ENCODE results near the gene PUS7.
"Not testable (repeated sequence)": the region's sequence is repeated elsewhere in the genome, so short reads cannot be mapped to it uniquely, and the experiment has no call there.

The PUS7 gene

DNA sequence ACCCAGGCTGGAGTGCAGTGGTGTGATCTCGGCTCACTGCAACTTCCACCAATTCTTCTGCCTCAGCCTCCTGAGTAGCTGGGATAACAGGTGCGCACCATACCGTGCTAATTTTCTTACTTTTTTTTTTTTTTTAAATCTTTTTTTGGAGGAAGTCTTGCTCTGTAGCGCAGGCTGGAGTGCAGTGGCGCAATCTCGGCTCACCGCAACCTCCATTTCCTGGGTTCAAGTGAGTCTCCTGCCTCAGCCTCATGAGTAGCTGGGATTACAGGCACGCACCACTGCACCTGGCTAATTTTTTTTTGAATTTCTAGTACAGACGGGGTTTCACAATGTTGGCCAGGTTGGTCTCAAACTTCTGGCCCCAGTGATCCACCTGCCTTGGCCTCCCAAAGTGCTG is 79.9 kb downstream of the PUS7 start:
- DNase-seq: not testable (repeated sequence)

DNA sequence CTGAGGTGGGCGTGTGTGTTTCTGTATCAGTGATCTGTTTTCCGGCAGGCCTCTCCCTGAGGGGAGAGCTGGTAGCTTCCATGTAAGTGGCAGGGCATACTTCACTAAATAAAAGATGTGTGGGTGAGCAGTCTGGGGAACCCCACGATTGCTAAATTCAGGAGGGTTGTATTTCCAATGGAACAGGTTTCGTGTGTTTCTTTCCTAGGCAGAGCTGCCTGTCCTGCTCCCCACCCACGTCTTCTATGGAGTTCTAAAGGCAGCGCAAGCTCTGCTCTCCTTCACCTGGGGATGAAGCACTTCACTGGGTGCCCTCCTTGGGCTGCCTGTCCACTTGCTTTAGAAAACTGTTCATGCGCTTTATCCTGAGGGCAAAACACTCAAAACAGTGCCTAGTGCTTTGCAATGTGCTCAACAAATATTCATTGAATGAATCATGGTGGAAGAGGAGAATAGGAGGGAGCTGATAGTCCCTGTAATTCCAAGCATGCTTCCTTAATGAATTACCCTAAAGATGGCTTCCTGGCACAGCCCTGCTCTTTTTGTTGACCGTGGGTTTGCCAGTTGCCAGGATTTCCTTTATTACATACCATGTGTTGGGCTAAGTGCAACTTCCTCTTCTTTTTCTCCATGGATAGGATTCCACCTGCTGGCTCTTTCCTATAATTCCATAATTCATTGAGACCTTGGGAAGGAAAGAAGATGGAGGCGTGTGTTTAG is 82.7 kb downstream of the PUS7 start:
- DNase-seq: peak; percentile 67 to 81

DNA sequence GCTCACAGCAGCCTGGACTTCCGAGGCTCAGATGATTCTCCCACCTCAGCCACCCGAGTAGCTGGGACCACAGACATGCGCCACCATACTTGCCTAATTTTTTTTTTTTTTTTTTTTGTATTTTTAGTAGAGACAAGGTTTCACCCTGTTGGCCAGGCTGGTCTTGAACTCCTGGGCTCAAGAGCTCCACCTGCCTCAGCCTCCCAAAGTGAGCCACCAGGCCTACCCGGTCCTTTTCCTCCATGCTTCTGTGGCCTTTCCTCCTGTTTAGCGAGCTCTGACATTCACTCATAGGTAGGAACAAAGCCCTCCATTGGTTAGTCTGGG is 83.3 kb downstream of the PUS7 start:
- DNase-seq: no peak

DNA sequence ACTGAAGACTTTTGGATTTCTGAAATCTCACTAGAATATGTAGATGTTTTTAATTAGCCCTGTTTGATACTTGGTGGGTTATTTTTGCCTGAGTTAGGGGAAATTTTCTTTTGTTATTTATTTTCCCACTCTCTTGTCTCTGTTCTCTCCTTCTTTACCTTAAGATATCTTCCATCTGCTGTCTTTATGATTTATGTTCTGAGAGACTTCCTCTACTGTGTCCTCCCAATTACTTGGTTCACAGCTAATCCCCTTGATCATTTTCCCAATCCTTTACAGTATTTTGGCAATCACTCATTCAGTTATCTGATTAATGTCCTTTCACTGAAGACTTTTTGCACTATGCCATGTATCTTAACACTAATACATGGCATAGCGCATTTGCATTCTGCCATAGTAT is 83.8 kb downstream of the PUS7 start:
- no peak for DNase-seq

DNA sequence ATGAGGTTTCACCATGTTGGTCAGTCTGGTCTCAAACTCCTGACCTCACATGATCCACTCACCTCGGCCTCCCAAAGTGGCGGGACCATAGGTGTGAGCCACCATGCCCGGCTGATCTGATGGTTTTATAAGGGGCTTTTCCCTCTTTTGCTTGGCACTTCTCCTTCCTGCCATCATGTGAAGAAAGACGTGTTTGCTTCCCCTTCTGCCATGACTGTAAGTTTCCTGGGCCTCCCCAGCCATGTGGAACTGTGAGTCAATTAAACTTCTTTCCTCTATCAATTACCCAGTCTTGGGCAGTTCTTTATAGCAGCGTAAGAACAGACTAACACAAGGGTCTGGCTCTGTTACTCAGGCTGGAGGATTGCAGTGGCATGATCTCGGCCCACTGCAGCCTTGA is 84.7 kb downstream of the PUS7 start:
- DNase-seq: not testable (repeated sequence)

DNA sequence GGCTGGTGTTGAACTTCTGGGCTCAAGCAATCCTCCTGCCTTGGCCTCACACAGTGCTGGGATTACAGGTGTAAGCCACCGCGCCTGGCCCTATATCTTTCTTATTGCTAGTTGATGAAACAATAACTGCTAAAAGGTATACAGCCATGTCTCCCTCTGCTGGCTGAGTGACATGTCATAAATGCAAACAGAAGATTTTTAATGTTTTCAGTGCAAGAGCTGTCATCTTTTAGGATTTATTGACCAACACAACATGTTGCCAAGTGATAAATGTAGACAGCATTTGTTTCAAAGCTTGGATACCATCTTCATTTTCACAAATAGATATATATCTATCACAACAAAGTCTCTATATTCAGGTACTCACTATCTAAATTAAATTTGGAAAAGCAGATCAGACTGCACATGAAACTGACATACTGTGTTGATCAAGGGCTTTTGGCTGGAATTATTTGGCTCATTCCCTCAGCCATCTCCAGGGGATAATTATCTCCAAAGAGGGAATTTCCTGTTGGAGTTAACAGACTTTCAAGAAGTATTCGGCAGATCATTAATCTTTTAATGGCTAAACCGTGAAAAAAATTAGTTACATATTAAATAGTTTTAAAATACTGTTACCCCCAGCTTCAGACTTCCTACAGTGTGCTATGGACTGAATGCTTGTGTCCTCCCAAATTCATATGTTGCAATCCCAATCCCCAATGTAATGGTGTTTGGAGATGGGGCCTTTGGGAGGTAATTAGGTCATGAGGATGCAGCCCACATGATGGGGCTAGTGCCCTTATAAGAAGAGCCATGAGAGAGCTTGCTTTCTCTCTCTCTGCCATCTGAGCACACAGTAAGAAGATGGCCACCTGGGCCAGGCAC is 92.1 kb downstream of the PUS7 start:
- DNase-seq: peak; percentile 11 to 60

DNA sequence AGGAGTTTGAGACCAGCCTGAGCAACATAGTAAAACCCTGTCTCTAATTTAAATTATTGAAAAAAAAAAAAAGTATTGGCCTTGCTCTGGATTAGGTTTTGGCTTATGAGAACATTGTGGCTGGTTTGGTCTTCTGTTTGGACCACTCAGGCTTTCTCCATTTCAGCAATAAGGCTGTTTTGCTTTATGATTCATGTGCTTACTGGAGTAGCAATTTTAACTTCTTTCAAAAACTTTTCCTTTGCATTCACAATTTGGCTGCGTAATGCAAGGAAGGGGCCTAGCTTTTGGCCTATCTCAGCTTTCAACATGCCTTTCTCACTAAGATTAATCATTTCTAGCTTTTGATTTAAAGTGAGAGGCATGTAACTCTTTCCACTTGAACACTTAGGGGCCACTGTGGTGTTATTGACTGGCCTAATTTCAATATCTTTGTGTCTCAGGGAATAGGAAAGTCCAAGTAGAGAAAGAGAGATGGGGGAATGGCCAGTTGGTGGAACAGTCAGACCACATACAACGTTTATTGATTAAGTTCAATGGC is 95.4 kb downstream of the PUS7 start:
- no peak for DNase-seq

DNA sequence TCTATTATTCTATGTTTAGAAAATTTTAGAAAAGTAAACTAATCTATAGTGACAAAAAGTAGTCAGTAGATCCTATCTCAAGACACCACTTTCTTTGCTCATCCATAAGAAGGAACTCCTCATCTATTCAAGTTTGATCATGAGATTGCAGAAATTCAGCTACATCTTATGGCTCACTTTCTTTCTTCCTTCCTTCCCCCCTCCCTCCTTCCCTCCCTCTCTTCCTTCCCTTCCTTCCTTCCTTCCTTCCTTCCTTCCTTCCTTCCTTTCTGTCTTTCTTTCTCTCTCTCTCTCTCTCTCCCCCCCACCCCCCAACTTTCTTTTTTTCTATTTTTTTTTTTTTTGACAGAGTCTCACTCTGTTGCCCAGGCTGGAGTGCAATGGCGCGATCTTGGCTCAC is 98.1 kb downstream of the PUS7 start:
- no peak for DNase-seq

DNA sequence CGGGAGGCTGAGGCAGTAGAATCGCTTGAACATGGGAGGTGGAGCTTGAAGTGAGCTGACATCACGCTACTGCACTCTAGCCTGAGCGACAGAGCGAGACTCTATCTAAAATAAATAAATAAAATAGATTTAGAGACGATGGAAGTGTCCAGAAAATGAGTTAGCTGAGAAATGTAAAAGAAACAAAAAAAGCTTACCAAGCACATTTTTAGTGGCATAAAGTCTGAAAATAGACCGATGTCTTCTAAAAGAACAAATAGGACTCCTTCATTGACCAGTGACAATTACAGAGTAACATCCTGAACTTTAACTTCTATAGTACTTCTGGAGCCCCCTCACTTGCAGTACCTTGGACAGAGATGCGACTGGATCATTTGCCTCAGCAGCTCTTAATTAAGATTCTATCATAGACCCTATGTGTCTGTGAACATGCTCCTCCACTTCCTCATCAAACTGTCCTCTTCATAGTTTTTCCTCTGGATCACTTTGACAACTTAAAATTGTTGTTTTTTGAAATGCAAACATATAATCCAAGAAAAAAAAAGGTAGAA is 108.1 kb downstream of the PUS7 start:
- no peak for DNase-seq

DNA sequence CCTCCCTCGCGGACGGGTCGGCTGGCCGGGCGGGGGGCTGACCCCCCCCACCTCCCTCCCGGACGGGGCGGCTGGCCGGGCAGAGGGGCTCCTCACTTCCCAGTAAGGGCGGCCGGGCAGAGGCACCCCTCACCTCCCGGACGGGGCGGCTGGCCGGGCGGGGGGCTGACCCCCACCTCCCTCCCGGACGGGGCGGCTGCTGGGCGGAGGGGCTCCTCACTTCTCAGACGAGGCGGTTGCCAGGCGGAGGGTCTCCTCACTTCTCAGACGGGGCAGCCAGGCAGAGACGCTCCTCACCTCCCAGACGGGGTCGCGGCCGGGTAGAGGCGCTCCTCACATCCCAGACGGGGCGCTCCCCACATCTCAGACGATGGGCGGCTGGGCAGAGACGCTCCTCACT is 111.3 kb downstream of the PUS7 start:
- not testable (repeated sequence) for DNase-seq

DNA sequence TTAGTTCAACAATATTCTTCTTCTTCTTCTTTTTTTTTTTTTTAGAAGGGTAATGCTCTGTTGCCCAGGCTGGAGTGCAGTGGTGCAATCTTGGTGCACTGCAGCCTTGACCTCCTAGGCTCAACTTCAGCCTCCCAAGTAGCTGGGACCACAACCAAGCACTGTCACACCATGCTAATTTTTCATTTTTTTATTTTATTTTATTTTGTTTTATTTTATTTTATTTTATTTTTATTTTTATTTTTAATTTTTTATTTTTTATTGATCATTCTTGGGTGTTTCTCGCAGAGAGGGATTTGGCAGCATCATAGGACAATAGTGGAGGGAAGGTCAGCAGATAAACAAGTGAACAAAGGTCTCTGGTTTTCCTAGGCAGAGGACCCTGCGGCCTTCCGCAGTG is 112.3 kb downstream of the PUS7 start:
- not testable (repeated sequence) for DNase-seq

DNA sequence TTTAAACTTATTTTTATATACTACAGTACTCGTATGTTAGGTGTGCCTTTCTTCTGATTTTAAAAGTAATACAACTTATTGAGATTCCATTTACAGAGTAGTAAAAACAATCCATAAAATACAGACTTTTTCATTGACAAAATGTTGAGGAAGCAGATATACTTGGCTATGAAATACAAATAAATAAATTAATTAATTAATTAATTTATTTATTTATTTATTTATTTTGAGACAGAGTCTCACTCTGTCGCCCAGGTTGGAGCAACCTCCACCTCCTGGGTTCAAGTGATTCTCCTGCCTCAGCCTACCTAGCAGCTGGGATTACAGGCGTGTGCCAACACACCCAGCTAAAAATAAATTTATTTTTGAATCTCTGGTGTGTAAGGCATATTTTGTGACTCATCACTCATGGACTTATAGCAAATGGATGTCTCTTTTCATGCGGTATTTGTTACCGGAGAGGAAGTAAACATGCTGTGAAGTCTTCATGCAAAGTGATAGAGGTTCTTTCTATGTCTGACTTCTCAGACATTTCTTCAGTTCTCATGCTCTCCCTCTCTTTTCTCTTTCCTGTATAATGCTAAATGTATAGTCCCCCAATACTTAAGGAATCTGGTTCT is 113.2 kb downstream of the PUS7 start:
- DNase-seq: no peak
